Measurements from ENCODE around the gene VWA5B2. TPM values are rescaled to one million over a fixed set of nuclear protein-coding genes. Genes with fewer than 3 reads are reported as not detected.
A peak's percentile ranks its signal among the peaks of the same experiment; 100 is the strongest.

The VWA5B2 gene
- total and polyA plus RNA-seq, 9 of the 15 experiments (the other 6 are each of a cell fraction or from before 2014, with no cell fraction given) = 0.04 TPM; not detected in 8

DNA sequence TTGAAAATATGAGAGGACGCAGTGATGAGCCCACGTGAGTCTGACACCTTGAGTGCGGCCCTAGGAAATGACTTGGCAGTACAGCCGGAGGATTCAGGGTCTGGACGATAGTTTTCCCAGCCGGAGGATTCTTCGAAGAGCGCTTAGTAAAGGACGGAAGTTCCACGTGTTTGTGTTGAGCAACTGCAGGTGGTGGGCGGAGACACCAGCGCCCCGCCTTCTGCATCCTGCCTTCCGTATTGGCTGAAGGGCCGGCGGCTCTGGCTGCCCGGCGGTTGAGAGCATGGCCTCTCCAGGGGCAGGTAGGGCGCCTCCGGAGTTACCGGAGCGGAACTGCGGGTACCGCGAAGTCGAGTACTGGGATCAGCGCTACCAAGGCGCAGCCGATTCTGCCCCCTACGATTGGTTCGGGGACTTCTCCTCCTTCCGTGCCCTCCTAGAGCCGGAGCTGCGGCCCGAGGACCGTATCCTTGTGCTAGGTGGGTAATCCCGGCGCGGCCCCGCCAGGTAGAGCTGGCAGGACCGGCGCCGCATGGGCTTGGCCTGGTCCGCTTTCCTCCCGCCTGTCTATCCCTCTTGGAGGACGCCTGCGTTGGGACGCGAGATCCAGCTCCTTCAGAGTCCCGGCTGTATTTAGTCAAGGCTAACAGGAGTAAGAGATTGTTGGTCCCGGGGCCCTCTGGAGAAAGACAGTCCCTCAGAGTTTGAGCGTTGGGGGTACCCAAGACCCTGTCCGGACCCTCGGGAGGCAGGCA, 20.2 kb downstream of the VWA5B2 start, which contains the start of gene EEF1AKMT4 (continued):
- TF ChIP-seq, protein P1, sequence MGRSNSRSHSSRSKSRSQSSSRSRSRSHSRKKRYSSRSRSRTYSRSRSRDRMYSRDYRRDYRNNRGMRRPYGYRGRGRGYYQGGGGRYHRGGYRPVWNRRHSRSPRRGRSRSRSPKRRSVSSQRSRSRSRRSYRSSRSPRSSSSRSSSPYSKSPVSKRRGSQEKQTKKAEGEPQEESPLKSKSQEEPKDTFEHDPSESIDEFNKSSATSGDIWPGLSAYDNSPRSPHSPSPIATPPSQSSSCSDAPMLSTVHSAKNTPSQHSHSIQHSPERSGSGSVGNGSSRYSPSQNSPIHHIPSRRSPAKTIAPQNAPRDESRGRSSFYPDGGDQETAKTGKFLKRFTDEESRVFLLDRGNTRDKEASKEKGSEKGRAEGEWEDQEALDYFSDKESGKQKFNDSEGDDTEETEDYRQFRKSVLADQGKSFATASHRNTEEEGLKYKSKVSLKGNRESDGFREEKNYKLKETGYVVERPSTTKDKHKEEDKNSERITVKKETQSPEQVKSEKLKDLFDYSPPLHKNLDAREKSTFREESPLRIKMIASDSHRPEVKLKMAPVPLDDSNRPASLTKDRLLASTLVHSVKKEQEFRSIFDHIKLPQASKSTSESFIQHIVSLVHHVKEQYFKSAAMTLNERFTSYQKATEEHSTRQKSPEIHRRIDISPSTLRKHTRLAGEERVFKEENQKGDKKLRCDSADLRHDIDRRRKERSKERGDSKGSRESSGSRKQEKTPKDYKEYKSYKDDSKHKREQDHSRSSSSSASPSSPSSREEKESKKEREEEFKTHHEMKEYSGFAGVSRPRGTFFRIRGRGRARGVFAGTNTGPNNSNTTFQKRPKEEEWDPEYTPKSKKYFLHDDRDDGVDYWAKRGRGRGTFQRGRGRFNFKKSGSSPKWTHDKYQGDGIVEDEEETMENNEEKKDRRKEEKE (IDR thresholded peaks at IDR 0.05; ENCODE audit: borderline replicate concordance in 1 of 2, control insufficient read depth in 1 of 2, low read depth in 2 of 2, low read length in 1 of 2) = no peak
- TF ChIP-seq TARDBP (IDR thresholded peaks at IDR 0.05) = no peak
- no peak for TF ChIP-seq ZNF699 (CRISPR knock-in tag; IDR thresholded peaks at IDR 0.05; ENCODE audit: insufficient replicate concordance)
- no peak for TF ChIP-seq HEY1 (CRISPR knock-in tag; IDR thresholded peaks at IDR 0.05; ENCODE audit: borderline replicate concordance)
- TF ChIP-seq KAT7 (CRISPR knock-in tag; IDR thresholded peaks at IDR 0.05; ENCODE audit: borderline replicate concordance) = no peak
- no peak for TF ChIP-seq ZNF668 (CRISPR knock-in tag; IDR thresholded peaks at IDR 0.05)
- TF ChIP-seq SRSF3 (IDR thresholded peaks at IDR 0.05; ENCODE audit: insufficient read depth, low read length) = no peak
- peak; percentile 99 for TF ChIP-seq CEBPB (tag; IDR thresholded peaks at IDR 0.05)
- TF ChIP-seq ELF1 (tag; IDR thresholded peaks at IDR 0.05) = no peak; the same call in 1 of the 2 replicates
- TF ChIP-seq STAG1 (CRISPR knock-in tag; IDR thresholded peaks at IDR 0.05; ENCODE audit: borderline replicate concordance) = no peak
- TF ChIP-seq ZNF311 (CRISPR knock-in tag; IDR thresholded peaks at IDR 0.05) = no peak
- TF ChIP-seq CHD1 (IDR thresholded peaks at IDR 0.05; ENCODE audit: low read length) = no peak
- TF ChIP-seq DDX20 (tag; IDR thresholded peaks at IDR 0.05; ENCODE audit: low read depth) = no peak
- TF ChIP-seq RBBP5 (IDR thresholded peaks at IDR 0.05; ENCODE audit: borderline replicate concordance, insufficient read depth, low read length, poor library complexity, severe bottlenecking) = no peak
- TF ChIP-seq HDAC8 (tag; IDR thresholded peaks at IDR 0.05) = no peak
- TF ChIP-seq ARNT (IDR thresholded peaks at IDR 0.05) = no peak
- no peak for TF ChIP-seq ELF2 (CRISPR knock-in tag; IDR thresholded peaks at IDR 0.05)
- TF ChIP-seq PTRF (tag; IDR thresholded peaks at IDR 0.05) = no peak
- TF ChIP-seq ZNF24 (IDR thresholded peaks at IDR 0.05) = no peak
- TF ChIP-seq HDAC6 (IDR thresholded peaks at IDR 0.05; ENCODE audit: low read depth, low read length) = no peak
- TF ChIP-seq NELFE (IDR thresholded peaks at IDR 0.05; ENCODE audit: insufficient read depth, insufficient read length) = no peak
- TF ChIP-seq ZNF507 (tag; conservative IDR thresholded peaks at IDR 0.05) = no peak
- no peak for TF ChIP-seq ELF4 (CRISPR knock-in tag; IDR thresholded peaks at IDR 0.05)
- no peak for TF ChIP-seq HLTF (IDR thresholded peaks at IDR 0.05)
- TF ChIP-seq ZC3H4 (CRISPR knock-in tag; IDR thresholded peaks at IDR 0.05; ENCODE audit: borderline replicate concordance) = no peak
- TF ChIP-seq, protein P2, sequence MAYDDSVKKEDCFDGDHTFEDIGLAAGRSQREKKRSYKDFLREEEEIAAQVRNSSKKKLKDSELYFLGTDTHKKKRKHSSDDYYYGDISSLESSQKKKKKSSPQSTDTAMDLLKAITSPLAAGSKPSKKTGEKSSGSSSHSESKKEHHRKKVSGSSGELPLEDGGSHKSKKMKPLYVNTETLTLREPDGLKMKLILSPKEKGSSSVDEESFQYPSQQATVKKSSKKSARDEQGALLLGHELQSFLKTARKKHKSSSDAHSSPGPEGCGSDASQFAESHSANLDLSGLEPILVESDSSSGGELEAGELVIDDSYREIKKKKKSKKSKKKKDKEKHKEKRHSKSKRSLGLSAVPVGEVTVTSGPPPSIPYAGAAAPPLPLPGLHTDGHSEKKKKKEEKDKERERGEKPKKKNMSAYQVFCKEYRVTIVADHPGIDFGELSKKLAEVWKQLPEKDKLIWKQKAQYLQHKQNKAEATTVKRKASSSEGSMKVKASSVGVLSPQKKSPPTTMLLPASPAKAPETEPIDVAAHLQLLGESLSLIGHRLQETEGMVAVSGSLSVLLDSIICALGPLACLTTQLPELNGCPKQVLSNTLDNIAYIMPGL (CRISPR knock-in tag; IDR thresholded peaks at IDR 0.05) = peak; percentile 77; the same call in 1 of the 2 replicates

Data from K562 (cell line).